WTC11 (cell line): ENCODE results near the gene KCNMA1. TPM values are rescaled to one million over a fixed set of nuclear protein-coding genes. Genes with fewer than 3 reads are reported as not detected.

Source experiments
- ATAC-seq: fragments of 200-7000 bp; cut with Tn5 transposase; 2 replicates; pipeline ENCODE4 v1.10.0; 2021; ENCODE audit warnings: mild to moderate bottlenecking, moderate library complexity
- CTCF ChIA-PET: fragments of 300-600 bp; sonication (Branson Sonifier 250); formaldehyde crosslinking; loops from one replicate; lab custom pipeline; 2021; ENCODE audit warnings: antibody characterized with exemption; lab: Charles Lee
- POLR2A ChIA-PET: fragments of 350-600 bp; sonication (Branson Sonifier 250); formaldehyde crosslinking; loops from one replicate; lab custom pipeline; 2021; ENCODE audit warnings: antibody characterized with exemption; lab: Charles Lee
- DNase-seq: peaks from one replicate; pipeline ENCODE4 v3.0.0; 2021; ENCODE audit warnings: low spot score
- H3K27ac Mint-ChIP-seq: 2 replicates; pipeline ENCODE4 v1.8.0; 2021; ENCODE audit warnings: mixed read lengths
- H3K27me3 Mint-ChIP-seq: 2 replicates; pipeline ENCODE4 v1.8.0; 2021; ENCODE audit warnings: low read depth, mild to moderate bottlenecking, moderate library complexity, mixed read lengths
- H3K36me3 Mint-ChIP-seq: 2 replicates; pipeline ENCODE4 v1.8.0; 2021; ENCODE audit warnings: mixed read lengths
- H3K4me1 Mint-ChIP-seq: 2 replicates; pipeline ENCODE4 v1.8.0; 2022; ENCODE audit warnings: mixed read lengths
- H3K4me3 Mint-ChIP-seq: 2 replicates; pipeline ENCODE4 v1.8.0; 2021; ENCODE audit warnings: mild to moderate bottlenecking, moderate library complexity, mixed read lengths
- H3K9me3 Mint-ChIP-seq: 2 replicates; pipeline ENCODE4 v1.8.0; 2021; ENCODE audit warnings: mixed read lengths
- ARID4B ChIP-seq: sonication (generic); formaldehyde crosslinking; IDR thresholded peaks from 2 replicates; pipeline ENCODE4 v1.8.0; 2023; ENCODE audit warnings: missing genetic modification reagents, mild to moderate bottlenecking, borderline replicate concordance
- ATF1 ChIP-seq: sonication (generic); formaldehyde crosslinking; IDR thresholded peaks from 2 replicates; pipeline ENCODE4 v1.8.1; 2023; ENCODE audit warnings: mild to moderate bottlenecking, moderate library complexity, missing genetic modification reagents
- E2F4 ChIP-seq: sonication (generic); formaldehyde crosslinking; IDR thresholded peaks from 2 replicates; pipeline ENCODE4 v1.8.1; 2022; ENCODE audit warnings: low read depth, mild to moderate bottlenecking, moderate library complexity, missing genetic modification reagents, borderline replicate concordance
- ETV6 ChIP-seq: sonication (generic); formaldehyde crosslinking; IDR thresholded peaks from 2 replicates; pipeline ENCODE4 v1.8.1; 2022; ENCODE audit warnings: mild to moderate bottlenecking, missing genetic modification reagents
- FOXK1 ChIP-seq: sonication (generic); formaldehyde crosslinking; IDR thresholded peaks from 2 replicates; pipeline ENCODE4 v1.8.0; 2022; ENCODE audit warnings: mild to moderate bottlenecking, moderate library complexity, missing genetic modification reagents
- FOXP1 ChIP-seq: sonication (generic); formaldehyde crosslinking; IDR thresholded peaks from 2 replicates; pipeline ENCODE4 v1.8.0; 2022; ENCODE audit warnings: missing genetic modification reagents, mild to moderate bottlenecking, moderate library complexity, borderline replicate concordance
- GTF2I ChIP-seq: fragments of 250-450 bp; sonication (Bioruptor Pico); conservative IDR thresholded peaks from 2 replicates; pipeline ENCODE4 v1.4.0; 2021; ENCODE audit warnings: mild to moderate bottlenecking
- KAT7 ChIP-seq: sonication (generic); formaldehyde crosslinking; IDR thresholded peaks from 2 replicates; pipeline ENCODE4 v1.8.1; 2023; ENCODE audit warnings: missing genetic modification reagents, mild to moderate bottlenecking, borderline replicate concordance
- PRDM15 ChIP-seq: sonication (generic); formaldehyde crosslinking; IDR thresholded peaks from 2 replicates; pipeline ENCODE4 v1.8.0; 2022; ENCODE audit warnings: missing genetic modification reagents
- PREB ChIP-seq: sonication (generic); formaldehyde crosslinking; IDR thresholded peaks from 2 replicates; pipeline ENCODE4 v1.8.1; 2022; ENCODE audit warnings: mild to moderate bottlenecking, missing genetic modification reagents, moderate library complexity, borderline replicate concordance
- SMAD3 ChIP-seq: sonication (generic); formaldehyde crosslinking; IDR thresholded peaks from 2 replicates; pipeline ENCODE4 v1.8.0; 2022; ENCODE audit warnings: missing genetic modification reagents, mild to moderate bottlenecking, borderline replicate concordance
- SP1 ChIP-seq: sonication (generic); formaldehyde crosslinking; conservative IDR thresholded peaks from 2 replicates; pipeline ENCODE4 v1.8.1; 2022; ENCODE audit warnings: missing genetic modification reagents
- ZBTB21 ChIP-seq: sonication (generic); formaldehyde crosslinking; IDR thresholded peaks from 2 replicates; pipeline ENCODE4 v1.8.1; 2023; ENCODE audit warnings: mild to moderate bottlenecking, missing genetic modification reagents, borderline replicate concordance
- ZNF219 ChIP-seq: sonication (generic); formaldehyde crosslinking; IDR thresholded peaks from 2 replicates; pipeline ENCODE4 v1.8.0; 2023; ENCODE audit warnings: missing genetic modification reagents, mild to moderate bottlenecking, borderline replicate concordance
- ZNF532 ChIP-seq: fragments of 250-450 bp; sonication (Bioruptor Pico); IDR thresholded peaks from 2 replicates; pipeline ENCODE4 v1.9.0; 2021; ENCODE audit warnings: mild to moderate bottlenecking, borderline replicate concordance
- ZSCAN18 ChIP-seq: fragments of 250-450 bp; sonication (Bioruptor Pico); IDR thresholded peaks from 2 replicates; pipeline ENCODE4 v2.1.2; 2022; ENCODE audit warnings: mild to moderate bottlenecking, moderate library complexity
- total RNA-seq: library from RNA; stranded (reverse); gene quantifications from 3 replicates; pipeline ENCODE4 v1.2.3, GENCODE V29; 2021
- TF ChIP-seq, protein P1 (sequence below): sonication (generic); formaldehyde crosslinking; IDR thresholded peaks from 2 replicates; pipeline ENCODE4 v1.8.0; 2023; ENCODE audit warnings: mild to moderate bottlenecking, missing genetic modification reagents

The KCNMA1 gene
- total RNA-seq, 1 experiment from 2014 or later: 7.3 TPM

- CTCF ChIA-PET: interaction anchor here (1.1 kb wide), 1 partner anchor 34 kb away, joined by 4 read pairs; no protein-coding TSS in a partner anchor
- Mint-ChIP-seq H3K4me1 (no peaks in the 10 kb centered on the region; the same call in 1 of the 2 replicates), H3K4me3 (no peak overlapping the region), H3K9me3 (peaks cover 21% of the 10 kb centered on the region), H3K27ac (no peak overlapping the region), H3K27me3 (no peaks in the 10 kb centered on the region; the same call in 1 of the 2 replicates), H3K36me3 (peaks cover 7% of the 10 kb centered on the region)
- DNase-seq: no peak
- no peak for ATAC-seq
- POLR2A ChIA-PET: no interaction called here
- no peak for TF ChIP-seq SMAD3 (CRISPR knock-in tag)
- no peak for TF ChIP-seq ETV6 (CRISPR knock-in tag)
- no peak for TF ChIP-seq PRDM15 (CRISPR knock-in tag)
- no peak for TF ChIP-seq ZSCAN18 (CRISPR knock-in tag)
- TF ChIP-seq, protein P1, sequence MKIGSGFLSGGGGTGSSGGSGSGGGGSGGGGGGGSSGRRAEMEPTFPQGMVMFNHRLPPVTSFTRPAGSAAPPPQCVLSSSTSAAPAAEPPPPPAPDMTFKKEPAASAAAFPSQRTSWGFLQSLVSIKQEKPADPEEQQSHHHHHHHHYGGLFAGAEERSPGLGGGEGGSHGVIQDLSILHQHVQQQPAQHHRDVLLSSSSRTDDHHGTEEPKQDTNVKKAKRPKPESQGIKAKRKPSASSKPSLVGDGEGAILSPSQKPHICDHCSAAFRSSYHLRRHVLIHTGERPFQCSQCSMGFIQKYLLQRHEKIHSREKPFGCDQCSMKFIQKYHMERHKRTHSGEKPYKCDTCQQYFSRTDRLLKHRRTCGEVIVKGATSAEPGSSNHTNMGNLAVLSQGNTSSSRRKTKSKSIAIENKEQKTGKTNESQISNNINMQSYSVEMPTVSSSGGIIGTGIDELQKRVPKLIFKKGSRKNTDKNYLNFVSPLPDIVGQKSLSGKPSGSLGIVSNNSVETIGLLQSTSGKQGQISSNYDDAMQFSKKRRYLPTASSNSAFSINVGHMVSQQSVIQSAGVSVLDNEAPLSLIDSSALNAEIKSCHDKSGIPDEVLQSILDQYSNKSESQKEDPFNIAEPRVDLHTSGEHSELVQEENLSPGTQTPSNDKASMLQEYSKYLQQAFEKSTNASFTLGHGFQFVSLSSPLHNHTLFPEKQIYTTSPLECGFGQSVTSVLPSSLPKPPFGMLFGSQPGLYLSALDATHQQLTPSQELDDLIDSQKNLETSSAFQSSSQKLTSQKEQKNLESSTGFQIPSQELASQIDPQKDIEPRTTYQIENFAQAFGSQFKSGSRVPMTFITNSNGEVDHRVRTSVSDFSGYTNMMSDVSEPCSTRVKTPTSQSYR (CRISPR knock-in tag): no peak
- TF ChIP-seq FOXK1 (CRISPR knock-in tag): no peak
- no peak for TF ChIP-seq ARID4B (CRISPR knock-in tag)
- TF ChIP-seq FOXP1: no peak
- no peak for TF ChIP-seq GTF2I (CRISPR knock-in tag)
- no peak for TF ChIP-seq ZNF219
- no peak for TF ChIP-seq ZNF532 (CRISPR knock-in tag)
- no peak for TF ChIP-seq PREB
- TF ChIP-seq ATF1: no peak
- no peak for TF ChIP-seq SP1 (CRISPR knock-in tag)
- no peak for TF ChIP-seq KAT7 (CRISPR knock-in tag)
- TF ChIP-seq E2F4 (CRISPR knock-in tag): no peak
- TF ChIP-seq ZBTB21 (CRISPR knock-in tag): no peak
Measured at GRCh38 chr10:77208684-77209256, 428.8 kb downstream of the KCNMA1 start.
